Esophagus muscularis mucosa (tissue), 3 donors: ENCODE data around the gene SLITRK3.

Experiments
- CTCF ChIP-seq, 3 experiments: fragments of 200-600 bp in 2 of 3; fragments of 450-650 bp in 1 of 3; sonication (generic) in 2 of 3; IDR thresholded peaks; one replicate each; pipeline ENCODE4 v1.5.1; 2017 to 2019; ENCODE audit warnings: antibody characterized with exemption in 3 of 3, mild to moderate bottlenecking in 2 of 3, moderate library complexity in 1 of 3
- POLR2AphosphoS5 ChIP-seq, 2 donors: sonication (generic); formaldehyde crosslinking; IDR thresholded peaks; one replicate each; pipeline ENCODE4 v1.6.1; 2017; ENCODE audit warnings: antibody characterized with exemption in 2 of 2

- TF ChIP-seq CTCF (IDR thresholded peaks at IDR 0.05) = no peak
- no peak for TF ChIP-seq POLR2AphosphoS5 (IDR thresholded peaks at IDR 0.05)
Measured at GRCh38 chr3:165211721-165212120, 15.5 kb upstream of the SLITRK3 start.
